Nephron progenitor cell (in vitro differentiated cells): ENCODE results near the gene ZNF692.

ENCODE experiments used
- DNase-seq: peaks from one replicate; pipeline ENCODE4 v3.0.0; 2021
- H3K27ac Mint-ChIP-seq: 2 replicates; pipeline ENCODE4 v1.8.0; 2021; ENCODE audit warnings: mild to moderate bottlenecking, moderate library complexity, mixed read lengths
- H3K27me3 Mint-ChIP-seq: 2 replicates; pipeline ENCODE4 v1.8.0; 2021; ENCODE audit warnings: mild to moderate bottlenecking, low read depth, mixed read lengths; ENCODE audit not compliant: poor library complexity
- H3K36me3 Mint-ChIP-seq: 2 replicates; pipeline ENCODE4 v1.8.0; 2021; ENCODE audit warnings: low read depth, mixed read lengths
- H3K4me1 Mint-ChIP-seq: 2 replicates; pipeline ENCODE4 v1.8.0; 2021; ENCODE audit warnings: mixed read lengths
- H3K4me3 Mint-ChIP-seq: 2 replicates; pipeline ENCODE4 v1.8.0; 2021; ENCODE audit warnings: mild to moderate bottlenecking, moderate library complexity, mixed read lengths
- H3K9me3 Mint-ChIP-seq: 2 replicates; pipeline ENCODE4 v1.8.0; 2021; ENCODE audit warnings: mild to moderate bottlenecking, moderate library complexity, mixed read lengths
- TF ChIP-seq, protein P1 (sequence below): fragments of 200-600 bp; sonication (generic); IDR thresholded peaks from 2 replicates; pipeline ENCODE4 v1.5.0; 2021; ENCODE audit warnings: antibody characterized with exemption

ZNF692 gene

DNA sequence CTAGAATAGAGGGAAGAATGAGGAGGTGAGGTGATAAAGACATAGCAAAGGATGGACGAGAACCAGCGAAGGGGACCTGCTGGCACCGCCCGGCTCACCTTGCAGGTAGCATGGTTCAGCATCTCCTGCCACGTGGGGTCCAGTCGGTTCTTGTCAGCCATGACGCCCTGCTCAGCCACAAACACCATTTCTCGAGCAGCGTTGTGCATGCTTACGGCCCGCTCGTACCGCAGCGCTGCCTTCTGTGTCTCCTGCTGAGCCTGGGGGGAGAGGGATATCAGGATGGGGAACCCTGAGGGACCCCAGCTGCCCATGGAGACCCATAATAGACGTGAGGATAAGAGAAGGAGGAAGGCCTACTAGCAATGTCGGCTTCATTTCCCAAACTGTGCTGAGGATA is 44.5 kb downstream of the ZNF692 start:
- no peaks in the 10 kb centered on the region for H3K4me1 Mint-ChIP-seq
- H3K27ac Mint-ChIP-seq, result no peak overlapping the region
- TF ChIP-seq, protein P1, sequence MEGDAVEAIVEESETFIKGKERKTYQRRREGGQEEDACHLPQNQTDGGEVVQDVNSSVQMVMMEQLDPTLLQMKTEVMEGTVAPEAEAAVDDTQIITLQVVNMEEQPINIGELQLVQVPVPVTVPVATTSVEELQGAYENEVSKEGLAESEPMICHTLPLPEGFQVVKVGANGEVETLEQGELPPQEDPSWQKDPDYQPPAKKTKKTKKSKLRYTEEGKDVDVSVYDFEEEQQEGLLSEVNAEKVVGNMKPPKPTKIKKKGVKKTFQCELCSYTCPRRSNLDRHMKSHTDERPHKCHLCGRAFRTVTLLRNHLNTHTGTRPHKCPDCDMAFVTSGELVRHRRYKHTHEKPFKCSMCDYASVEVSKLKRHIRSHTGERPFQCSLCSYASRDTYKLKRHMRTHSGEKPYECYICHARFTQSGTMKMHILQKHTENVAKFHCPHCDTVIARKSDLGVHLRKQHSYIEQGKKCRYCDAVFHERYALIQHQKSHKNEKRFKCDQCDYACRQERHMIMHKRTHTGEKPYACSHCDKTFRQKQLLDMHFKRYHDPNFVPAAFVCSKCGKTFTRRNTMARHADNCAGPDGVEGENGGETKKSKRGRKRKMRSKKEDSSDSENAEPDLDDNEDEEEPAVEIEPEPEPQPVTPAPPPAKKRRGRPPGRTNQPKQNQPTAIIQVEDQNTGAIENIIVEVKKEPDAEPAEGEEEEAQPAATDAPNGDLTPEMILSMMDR, result no peak
- H3K27me3 Mint-ChIP-seq, result no peaks in the 10 kb centered on the region
- peaks cover 38% of the 10 kb centered on the region for H3K36me3 Mint-ChIP-seq
- no peak for DNase-seq
- no peak overlapping the region for H3K4me3 Mint-ChIP-seq
- no peaks in the 10 kb centered on the region for H3K9me3 Mint-ChIP-seq

DNA sequence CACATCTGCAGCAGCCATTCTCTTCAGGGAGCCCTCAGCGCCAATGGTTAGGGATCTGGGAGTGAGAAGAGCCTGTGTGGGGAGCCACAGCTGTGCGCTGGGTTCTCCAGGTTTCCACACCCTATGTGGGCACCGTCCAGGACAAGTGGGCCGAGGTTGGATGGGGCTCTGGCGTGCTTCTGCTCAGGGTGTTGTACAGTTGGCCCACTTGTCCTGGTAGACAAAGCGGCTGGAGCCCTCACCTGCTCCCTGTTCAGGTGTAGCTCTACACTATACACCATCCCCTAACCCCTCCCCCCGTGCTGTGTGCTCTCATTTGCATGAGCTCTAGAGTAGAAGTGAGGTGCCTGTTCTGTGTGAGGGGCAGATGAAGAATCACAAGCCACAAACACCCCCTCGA is 45.3 kb downstream of the ZNF692 start:
- no peak overlapping the region for H3K4me3 Mint-ChIP-seq
- H3K36me3 Mint-ChIP-seq, result peaks cover 38% of the 10 kb centered on the region
- no peak for DNase-seq
- H3K27me3 Mint-ChIP-seq, result no peaks in the 10 kb centered on the region
- H3K4me1 Mint-ChIP-seq, result no peaks in the 10 kb centered on the region
- TF ChIP-seq, protein P1, result no peak
- no peaks in the 10 kb centered on the region for H3K9me3 Mint-ChIP-seq
- no peak overlapping the region for H3K27ac Mint-ChIP-seq

DNA sequence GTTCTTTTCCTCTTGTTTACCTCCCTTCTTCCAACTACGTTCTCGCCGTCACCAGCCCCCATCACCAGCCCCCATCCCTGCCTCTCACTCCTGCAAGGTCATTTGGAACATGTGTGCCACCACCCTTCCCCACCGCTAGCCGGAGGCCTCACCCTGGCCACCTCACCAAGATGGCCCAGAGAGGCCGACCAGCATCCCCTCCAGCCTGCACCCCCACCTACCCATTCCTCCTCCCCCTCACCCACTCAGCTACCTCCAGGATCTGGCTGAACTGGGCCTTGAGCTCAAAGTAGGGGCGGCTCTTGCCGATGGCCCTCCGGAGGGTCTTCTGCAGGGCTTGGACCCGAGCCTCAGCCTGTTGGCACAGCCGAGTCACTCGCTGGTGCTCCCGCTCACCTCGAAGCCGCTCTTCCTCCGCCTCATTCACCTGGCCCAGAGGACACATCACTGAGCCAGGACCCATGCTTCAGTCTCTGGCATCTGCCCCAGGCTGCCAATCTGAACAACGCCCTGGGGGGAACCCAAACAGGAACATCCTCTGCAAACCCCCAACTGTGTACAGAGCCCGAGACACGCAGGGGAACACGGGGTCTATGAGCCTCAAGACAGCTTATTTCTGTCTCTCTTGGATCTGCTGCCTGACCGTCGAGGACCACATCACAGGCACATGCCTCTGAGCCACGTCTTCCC is 46.0 kb downstream of the ZNF692 start:
- H3K27me3 Mint-ChIP-seq, result no peaks in the 10 kb centered on the region
- peak overlapping the region; percentile 18 for H3K27ac Mint-ChIP-seq
- H3K9me3 Mint-ChIP-seq, result no peaks in the 10 kb centered on the region
- TF ChIP-seq, protein P1, result no peak
- H3K4me3 Mint-ChIP-seq, result no peak overlapping the region
- no peaks in the 10 kb centered on the region for H3K4me1 Mint-ChIP-seq
- no peak for DNase-seq
- peaks cover 38% of the 10 kb centered on the region for H3K36me3 Mint-ChIP-seq

DNA sequence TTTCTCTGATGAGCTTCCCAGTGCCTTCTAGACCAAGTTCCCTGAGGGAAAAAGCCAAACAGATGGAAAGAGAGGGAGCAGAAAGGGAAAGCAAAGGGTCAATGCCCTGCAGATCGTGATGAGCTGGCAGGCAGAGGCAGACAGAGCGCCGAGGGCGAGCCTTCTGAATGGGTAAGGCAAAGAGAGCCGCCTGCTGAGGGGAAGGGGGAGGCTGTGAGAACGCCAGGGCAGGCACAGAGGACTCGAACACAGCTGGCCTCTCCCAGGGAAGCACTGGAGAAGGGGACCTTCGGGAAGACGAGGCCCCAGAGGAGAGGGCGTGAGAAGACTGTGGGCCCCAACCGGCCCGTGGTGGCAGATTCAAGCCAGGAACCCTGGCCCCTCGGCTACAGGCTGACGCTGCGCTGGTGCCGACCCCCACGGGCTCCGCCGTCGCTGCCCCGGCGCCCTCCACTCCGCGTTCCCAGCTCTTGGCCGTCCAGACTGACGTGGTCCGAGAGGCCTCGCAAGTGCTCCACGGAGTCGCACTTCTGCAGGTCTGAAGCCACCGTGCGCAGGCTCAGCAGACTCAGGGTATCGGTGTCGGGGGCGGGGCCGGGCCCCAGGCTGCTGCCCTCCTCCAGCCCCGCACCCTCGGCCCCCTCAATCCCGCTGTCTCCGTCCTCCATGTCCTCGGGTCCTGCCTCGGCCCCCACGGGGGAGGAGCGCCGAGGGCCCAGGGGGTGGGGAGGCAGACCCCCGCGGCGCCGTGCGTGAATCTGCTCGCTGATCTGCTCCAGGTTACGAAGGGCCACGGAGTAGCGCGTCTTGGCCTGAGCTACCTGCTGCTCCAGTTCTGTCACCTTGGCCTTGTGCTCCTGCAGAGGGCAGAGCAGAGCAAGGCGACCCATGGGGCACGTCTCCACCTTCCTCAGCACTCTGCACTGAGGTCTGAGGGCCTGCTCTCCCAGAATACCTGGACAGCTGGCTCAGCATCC is 47.1 kb downstream of the ZNF692 start:
- Mint-ChIP-seq H3K4me1 (peaks cover 4% of the 10 kb centered on the region), H3K9me3 (no peaks in the 10 kb centered on the region), H3K36me3 (peaks cover 38% of the 10 kb centered on the region), H3K27me3 (peaks cover 1% of the 10 kb centered on the region), H3K27ac (peak overlapping the region; percentile 87), H3K4me3 (no peak overlapping the region)
- no peak for DNase-seq
- TF ChIP-seq, protein P1, result no peak

DNA sequence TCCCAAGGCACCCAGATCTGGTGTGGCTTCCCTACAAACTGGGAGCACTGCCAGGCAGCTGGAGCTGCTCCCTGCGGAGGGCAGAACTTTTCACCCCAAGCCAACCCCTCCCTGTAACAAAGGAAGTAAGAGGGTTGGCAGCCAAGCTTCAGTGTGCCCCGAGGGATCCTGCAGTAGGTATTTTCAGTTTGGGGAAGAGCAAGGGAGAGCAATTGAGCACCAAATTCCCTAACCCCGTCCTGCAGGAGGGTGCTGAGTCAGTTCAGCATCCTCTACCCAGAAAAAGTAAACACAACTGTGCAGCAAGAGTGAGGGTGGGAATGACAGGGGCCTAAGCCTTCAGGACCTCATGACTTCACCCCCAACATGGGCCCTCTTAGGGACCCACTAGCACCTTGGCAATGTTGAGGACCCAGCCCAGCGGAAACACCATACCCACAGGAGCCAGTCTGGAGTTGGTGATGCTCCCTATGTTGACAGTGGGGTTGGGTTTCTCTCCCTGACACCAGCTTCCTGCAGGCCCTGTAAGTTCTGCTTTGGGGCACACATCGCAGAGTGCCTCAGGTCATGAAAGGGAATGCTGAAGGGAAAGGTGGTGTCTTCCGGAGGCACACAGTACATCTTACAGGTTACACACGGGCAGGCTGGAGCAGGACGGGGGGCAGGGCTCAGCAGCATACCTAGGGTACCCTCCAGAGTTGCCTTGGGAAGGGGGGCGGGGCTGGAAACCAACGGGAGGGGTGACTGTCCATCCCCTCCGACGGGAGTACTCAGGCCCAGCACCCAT is 48.0 kb downstream of the ZNF692 start:
- peaks cover 36% of the 10 kb centered on the region for H3K36me3 Mint-ChIP-seq
- H3K27ac Mint-ChIP-seq, result peak overlapping the region; percentile 87
- H3K4me3 Mint-ChIP-seq, result no peak overlapping the region
- DNase-seq, result no peak
- peaks cover 4% of the 10 kb centered on the region for H3K4me1 Mint-ChIP-seq
- TF ChIP-seq, protein P1, result no peak
- peaks cover 6% of the 10 kb centered on the region for H3K27me3 Mint-ChIP-seq
- no peaks in the 10 kb centered on the region for H3K9me3 Mint-ChIP-seq
